Measurements from ENCODE around the gene PRR15.

Gene PRR15

GRCh38 chr7:29611941-29612544 is 48.4 kb downstream of the PRR15 start:
- no peak for FAIRE-seq

GRCh38 chr7:29612596-29612995 is 49.0 kb downstream of the PRR15 start:
- FAIRE-seq: no peak

- no peak for FAIRE-seq
These were observed 49.5 kb downstream of the PRR15 start for GRCh38 chr7:29613100-29613499.

GRCh38 chr7:29614229-29614628 is 50.6 kb downstream of the PRR15 start:
- no peak for FAIRE-seq
